DMS79 (cell line): ENCODE measurements around the gene PRKCD.

Experiments used
- DNase-seq: peaks from one replicate; lab custom pipeline; 2025; lab: John Stamatoyannopoulos, UW

Gene PRKCD

GRCh38 chr3:53170325-53171063 is 9.5 kb downstream of the PRKCD start:
- DNase-seq: no peak

- DNase-seq: no peak
These were observed 10.0 kb downstream of the PRKCD start for GRCh38 chr3:53171064-53171418.

GRCh38 chr3:53171827-53172505 is 11.0 kb downstream of the PRKCD start:
- no peak for DNase-seq

GRCh38 chr3:53173107-53173506 is 12.1 kb downstream of the PRKCD start:
- DNase-seq: no peak

- no peak for DNase-seq
These were observed 13.6 kb downstream of the PRKCD start for GRCh38 chr3:53174346-53175250.

GRCh38 chr3:53175613-53176540 is 14.9 kb downstream of the PRKCD start:
- no peak for DNase-seq

- DNase-seq: no peak
These were observed 17.2 kb downstream of the PRKCD start for GRCh38 chr3:53178246-53178645.

GRCh38 chr3:53179580-53179979 is 18.6 kb downstream of the PRKCD start:
- no peak for DNase-seq

GRCh38 chr3:53180305-53181023 is 19.5 kb downstream of the PRKCD start:
- no peak for DNase-seq

GRCh38 chr3:53181024-53181371 is 20.0 kb downstream of the PRKCD start:
- no peak for DNase-seq

GRCh38 chr3:53181528-53181927 is 20.5 kb downstream of the PRKCD start:
- no peak for DNase-seq

GRCh38 chr3:53182764-53183355 is 21.9 kb downstream of the PRKCD start:
- no peak for DNase-seq

- DNase-seq: no peak
These were observed 22.5 kb downstream of the PRKCD start for GRCh38 chr3:53183514-53183913.

GRCh38 chr3:53184701-53185100 is 23.7 kb downstream of the PRKCD start:
- DNase-seq: no peak

GRCh38 chr3:53185761-53186465 is 24.9 kb downstream of the PRKCD start:
- DNase-seq: no peak

GRCh38 chr3:53186726-53187125 is 25.7 kb downstream of the PRKCD start:
- DNase-seq: no peak

- no peak for DNase-seq
These were observed 26.4 kb downstream of the PRKCD start for GRCh38 chr3:53187430-53187829.

- no peak for DNase-seq
These were observed 27.2 kb downstream of the PRKCD start for GRCh38 chr3:53188136-53188685.

GRCh38 chr3:53188720-53189119 is 27.7 kb downstream of the PRKCD start:
- DNase-seq: no peak

- no peak for DNase-seq
These were observed 28.3 kb downstream of the PRKCD start for GRCh38 chr3:53189276-53189675.
